GOT3 (cell line): ENCODE data around the gene SERPINE3.

Source experiments
- DNase-seq: peaks from one replicate; lab custom pipeline; 2025; ENCODE audit warnings: mixed read lengths; lab: John Stamatoyannopoulos, UW

The SERPINE3 gene

GRCh38 chr13:51339354-51339753 lies at the start of gene SERPINE3:
TSS of gene SERPINE3 (plus strand) at chr13:51339691. CDS start at chr13:51341092, 1,401 bp downstream.
- DNase-seq, result no peak

- no peak for DNase-seq
These were observed 48.1 kb upstream of the SERPINE3 start for GRCh38 chr13:51291341-51291740.

GRCh38 chr13:51292000-51292565 lies 47.4 kb upstream of the SERPINE3 start:
- no peak for DNase-seq

GRCh38 chr13:51297556-51297955 lies 41.9 kb upstream of the SERPINE3 start:
- DNase-seq, result no peak

GRCh38 chr13:51298812-51299211 lies 40.7 kb upstream of the SERPINE3 start:
- DNase-seq, result no peak

- no peak for DNase-seq
These were observed 36.4 kb upstream of the SERPINE3 start for GRCh38 chr13:51303063-51303552.

- DNase-seq, result no peak
These were observed 35.6 kb upstream of the SERPINE3 start for GRCh38 chr13:51303882-51304281.

- no peak for DNase-seq
These were observed 34.1 kb upstream of the SERPINE3 start for GRCh38 chr13:51305271-51305967.

GRCh38 chr13:51308781-51309180 lies 30.7 kb upstream of the SERPINE3 start:
- no peak for DNase-seq

- DNase-seq, result no peak
These were observed 28.3 kb upstream of the SERPINE3 start for GRCh38 chr13:51311231-51311630.

GRCh38 chr13:51311957-51312520 lies 27.5 kb upstream of the SERPINE3 start:
- no peak for DNase-seq

- no peak for DNase-seq
These were observed 25.9 kb upstream of the SERPINE3 start for GRCh38 chr13:51313619-51314018.

- DNase-seq, result no peak
These were observed 22.2 kb upstream of the SERPINE3 start for GRCh38 chr13:51317262-51317661.

GRCh38 chr13:51318015-51318414 lies 21.5 kb upstream of the SERPINE3 start:
- no peak for DNase-seq

GRCh38 chr13:51318876-51319275 lies 20.6 kb upstream of the SERPINE3 start:
- no peak for DNase-seq

GRCh38 chr13:51321836-51322235 lies 17.7 kb upstream of the SERPINE3 start:
- DNase-seq, result no peak

GRCh38 chr13:51322826-51323225 lies 16.7 kb upstream of the SERPINE3 start:
- no peak for DNase-seq

GRCh38 chr13:51323824-51324511 lies 15.5 kb upstream of the SERPINE3 start:
- DNase-seq, result no peak

- no peak for DNase-seq
These were observed 14.6 kb upstream of the SERPINE3 start for GRCh38 chr13:51324714-51325420.

- DNase-seq, result no peak
These were observed 13.7 kb upstream of the SERPINE3 start for GRCh38 chr13:51325837-51326236.

GRCh38 chr13:51326777-51327176 lies 12.7 kb upstream of the SERPINE3 start:
- DNase-seq, result no peak

GRCh38 chr13:51327961-51328360 lies 11.5 kb upstream of the SERPINE3 start:
- no peak for DNase-seq
